GM19468 (cell line): ENCODE results near the gene ZNF618.
"Not testable (repeated sequence)": the region's sequence is repeated elsewhere in the genome, so short reads cannot be mapped to it uniquely, and the experiment has no call there.

Experiments
- ATAC-seq: cut with Tn5 transposase; IDR thresholded peaks from one replicate; pipeline ENCODE4 v1.9.1; 2021; ENCODE audit warnings: mild to moderate bottlenecking, moderate library complexity, moderate number of reproducible peaks; ENCODE audit not compliant: unreplicated experiment; ENCODE audit errors: extremely low read depth

The ZNF618 gene

DNA sequence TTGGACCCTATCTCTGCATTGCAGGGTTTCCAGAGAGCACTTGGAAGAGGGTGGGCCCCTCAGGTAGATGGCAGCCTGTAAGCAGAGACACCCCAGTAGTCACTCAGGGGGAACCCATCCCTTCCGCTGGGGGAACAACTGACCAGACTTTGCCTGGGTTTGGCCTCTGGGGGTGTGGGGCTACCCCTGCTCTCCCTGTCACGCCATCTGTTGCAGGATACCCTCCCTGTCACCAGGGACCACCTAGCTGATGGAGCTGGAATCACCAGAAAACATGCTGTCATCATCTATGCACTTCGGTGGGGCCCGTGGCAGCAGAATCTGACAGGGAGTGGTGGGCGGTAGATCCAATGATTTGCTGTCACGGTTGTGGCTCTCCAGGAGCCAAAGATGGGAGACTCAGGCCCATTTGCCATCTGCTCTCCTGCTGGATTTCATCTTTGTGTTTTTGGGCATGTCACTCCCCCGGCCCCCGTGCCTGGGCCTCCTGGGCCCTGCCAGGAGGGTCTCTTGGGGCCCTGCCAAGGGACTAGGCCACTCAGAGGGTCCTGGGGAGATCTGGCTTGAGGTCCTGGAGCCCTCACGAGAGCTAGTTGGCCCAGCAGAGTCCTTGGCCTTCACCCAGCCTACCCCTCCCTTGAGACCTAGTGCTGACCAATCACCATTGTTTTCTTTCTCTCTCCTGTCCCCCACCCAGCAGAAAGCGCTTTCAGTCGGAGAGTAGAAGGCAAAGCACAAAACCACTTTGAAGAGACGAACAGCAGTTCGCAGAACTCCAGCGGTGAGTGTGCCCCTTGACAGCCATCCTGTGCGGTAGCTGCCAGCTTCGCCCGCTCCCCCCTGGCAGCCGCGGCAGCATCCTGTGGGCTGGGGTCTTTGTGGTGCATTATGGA, 156.1 kb downstream of the ZNF618 start:
- ATAC-seq = no peak

DNA sequence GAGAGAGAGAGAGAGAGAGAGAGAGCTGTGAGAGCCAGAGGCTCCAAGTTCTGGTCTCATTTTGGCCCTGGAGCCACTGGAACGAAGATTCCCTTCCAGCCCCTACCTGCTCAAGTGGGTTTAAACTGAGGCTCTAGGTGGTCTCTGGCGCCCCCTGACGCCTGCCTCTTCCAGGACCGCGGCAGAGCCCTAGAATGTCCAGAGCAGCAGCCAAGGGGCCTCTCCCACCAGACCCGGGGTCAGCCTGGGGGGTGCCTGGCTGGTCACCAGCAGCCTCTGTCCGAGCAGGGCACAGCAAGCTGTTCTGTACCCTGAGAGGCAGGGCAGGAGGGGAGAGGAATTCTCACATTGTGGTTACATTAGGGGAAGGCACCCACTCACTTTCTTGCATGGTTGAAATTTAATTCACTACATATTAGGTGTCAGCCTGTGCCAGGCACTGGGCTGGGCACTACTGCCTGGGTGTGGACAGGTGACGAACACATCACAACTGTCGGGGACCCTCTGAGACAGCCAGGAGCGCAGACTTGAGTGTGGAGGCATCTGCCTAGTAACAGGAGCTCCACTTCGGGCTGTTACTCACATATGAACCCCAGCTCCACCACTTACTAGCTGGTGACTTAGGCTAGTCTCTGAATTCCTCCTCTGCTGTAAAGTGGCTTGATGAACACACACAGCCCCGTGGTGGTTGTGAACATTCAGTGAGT, 157.4 kb downstream of the ZNF618 start:
- no peak for ATAC-seq

DNA sequence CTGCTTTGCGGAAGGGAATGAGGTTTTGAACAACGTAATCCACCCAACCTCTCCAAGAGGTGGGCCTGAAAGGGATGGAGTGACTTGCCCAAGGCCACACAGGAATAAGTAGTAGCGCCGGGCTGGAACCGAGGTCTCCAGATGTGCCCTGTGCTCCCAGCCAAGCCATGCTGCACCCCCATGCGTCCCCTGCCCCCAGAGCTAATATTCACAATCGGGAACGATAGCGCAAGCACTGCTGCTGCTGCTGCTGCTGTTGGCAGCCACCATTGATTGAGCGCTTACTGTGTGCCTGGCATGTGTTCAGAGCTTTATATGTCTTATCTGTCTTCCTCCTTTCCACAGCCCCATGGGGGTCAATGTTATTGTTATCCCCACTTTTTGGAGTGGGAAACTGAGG, 158.1 kb downstream of the ZNF618 start:
- ATAC-seq = no peak

- no peak for ATAC-seq
These were observed 158.6 kb downstream of the ZNF618 start for GRCh38 chr9:114034661-114035062.

DNA sequence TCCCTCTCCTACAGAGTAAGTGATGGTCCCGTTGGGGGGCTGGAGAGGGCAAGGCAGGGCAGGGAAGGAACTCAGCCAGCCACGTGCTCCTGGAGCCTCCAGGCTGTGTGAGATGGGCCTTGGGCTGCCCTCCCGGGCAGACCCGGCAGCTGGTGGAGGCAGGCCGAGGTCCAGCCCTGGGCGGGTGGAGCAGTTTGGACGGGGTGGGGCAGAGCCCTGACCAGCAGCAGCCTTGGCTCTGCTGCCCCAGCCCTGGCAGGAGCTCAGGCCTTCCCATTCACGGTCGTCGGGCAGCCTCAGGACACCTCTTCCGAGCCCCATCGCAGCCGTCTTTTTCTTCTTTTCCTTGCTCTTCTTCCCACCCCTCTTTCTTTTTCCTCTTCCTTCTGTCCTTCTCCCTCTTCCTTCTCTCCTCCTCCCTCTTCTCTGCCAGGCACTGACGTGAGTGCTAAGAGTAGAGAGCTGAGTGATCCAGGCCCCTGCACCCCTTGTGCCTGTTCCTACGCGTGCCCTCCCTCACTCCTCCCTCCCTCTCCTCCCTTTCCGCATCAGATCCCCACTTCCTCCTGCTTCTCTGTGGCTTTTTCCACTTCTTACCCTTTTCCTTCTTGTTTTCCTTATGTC, 159.2 kb downstream of the ZNF618 start:
- no peak for ATAC-seq

- ATAC-seq = no peak
These were observed 160.0 kb downstream of the ZNF618 start for GRCh38 chr9:114035845-114036801.

- no peak for ATAC-seq
These were observed 161.1 kb downstream of the ZNF618 start for GRCh38 chr9:114037249-114037648.

DNA sequence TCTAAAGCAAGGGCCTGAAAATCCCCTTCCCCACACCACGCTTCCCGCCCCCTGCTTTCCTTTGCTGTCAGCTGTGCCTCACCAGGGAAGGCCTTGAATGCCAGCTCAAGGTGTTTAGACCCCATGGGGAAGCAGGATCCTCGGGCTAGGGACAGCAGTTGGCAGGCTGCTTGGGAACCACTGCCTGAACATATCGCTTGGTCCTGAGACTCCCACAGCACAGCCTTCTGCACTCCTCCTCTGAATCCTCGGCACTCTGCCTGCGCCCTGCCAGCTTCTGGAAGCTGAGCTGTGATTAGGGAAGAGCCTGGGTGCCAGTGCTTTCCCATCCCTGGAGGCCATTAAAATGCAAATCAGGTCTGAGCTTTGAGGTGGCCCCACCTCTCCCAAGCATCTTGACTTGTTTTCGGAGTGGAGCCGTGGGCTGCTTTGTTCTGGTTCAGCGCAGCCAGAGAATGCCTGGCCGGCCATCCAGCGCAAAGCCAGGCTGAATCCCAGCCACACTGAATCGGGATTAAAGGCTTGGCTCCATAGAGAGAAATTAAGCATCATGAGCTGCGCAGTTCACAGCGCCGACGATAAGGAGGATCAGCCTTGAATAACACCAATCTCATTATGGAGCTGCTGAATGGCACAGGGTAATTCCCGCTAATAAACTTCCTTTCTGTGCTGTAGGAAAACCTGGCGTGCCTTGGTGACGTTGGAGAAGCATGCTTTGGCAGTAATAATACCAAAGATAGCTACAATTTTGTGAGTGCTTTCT, 162.0 kb downstream of the ZNF618 start:
- no peak for ATAC-seq

DNA sequence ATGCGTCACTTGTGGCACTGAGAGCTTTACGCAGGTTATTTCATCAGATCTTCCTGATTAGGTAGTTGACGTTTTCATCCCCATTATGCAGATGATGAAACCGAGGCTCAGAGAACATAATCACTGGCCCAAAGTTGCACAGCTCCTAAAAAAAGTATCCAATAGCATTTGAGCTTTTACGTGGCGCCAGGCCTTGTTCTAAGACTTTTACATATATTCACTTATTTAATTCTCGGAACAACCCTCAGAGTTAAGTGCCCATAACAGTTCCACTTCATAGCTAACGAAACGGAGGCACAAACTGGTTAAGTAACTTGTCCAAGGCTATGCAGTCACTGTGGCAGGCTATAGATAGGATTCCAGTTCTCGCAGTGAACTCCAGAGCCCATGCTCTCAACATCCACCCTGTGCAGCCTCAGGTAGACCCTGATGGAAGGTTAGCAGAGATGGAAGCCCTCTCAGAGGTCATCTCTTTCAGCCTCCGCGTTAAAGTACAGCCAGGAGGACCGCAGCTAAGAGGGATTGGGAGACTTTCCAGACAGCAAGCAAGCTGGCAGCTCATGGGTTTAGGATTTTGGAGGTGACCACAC, 162.7 kb downstream of the ZNF618 start:
- ATAC-seq = no peak

DNA sequence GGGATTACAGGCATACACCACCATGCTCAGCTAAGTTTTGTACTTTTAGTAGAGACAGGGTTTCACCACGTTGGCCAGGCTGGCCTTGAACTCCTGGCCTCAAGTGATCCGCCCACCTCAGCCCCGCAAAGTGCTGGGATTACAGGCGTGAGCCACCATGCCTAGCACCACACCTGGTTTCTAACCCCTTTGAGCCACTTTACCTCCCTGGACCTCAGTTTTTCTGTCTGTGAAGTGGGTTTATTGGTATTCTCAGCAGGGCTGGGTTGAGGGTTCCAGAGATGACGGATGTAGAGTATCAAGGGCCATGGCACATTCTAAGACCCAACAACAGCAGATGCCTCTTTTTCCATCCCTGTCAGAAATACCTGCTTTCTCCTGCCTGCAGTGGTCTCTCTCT, 163.4 kb downstream of the ZNF618 start:
- ATAC-seq = no peak

DNA sequence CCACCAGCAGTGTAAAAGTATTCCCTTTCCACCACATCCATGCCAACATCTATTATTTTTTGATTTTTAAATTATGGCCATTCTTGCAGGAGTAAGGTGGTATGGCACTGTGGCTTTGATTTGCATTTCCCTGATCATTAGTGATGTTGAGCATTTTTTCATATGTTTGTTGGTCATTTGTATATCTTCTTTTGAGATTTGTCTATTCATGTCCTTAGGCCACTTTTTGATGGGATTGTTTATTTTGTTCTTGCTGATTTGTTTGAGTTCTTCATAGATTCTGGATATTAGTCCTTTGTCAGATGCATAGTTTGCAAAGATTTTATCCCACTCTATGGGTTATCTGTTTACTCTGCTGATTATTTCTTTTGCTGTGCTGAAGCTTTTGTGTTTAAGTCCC, 167.6 kb downstream of the ZNF618 start:
- ATAC-seq = not testable (repeated sequence)

DNA sequence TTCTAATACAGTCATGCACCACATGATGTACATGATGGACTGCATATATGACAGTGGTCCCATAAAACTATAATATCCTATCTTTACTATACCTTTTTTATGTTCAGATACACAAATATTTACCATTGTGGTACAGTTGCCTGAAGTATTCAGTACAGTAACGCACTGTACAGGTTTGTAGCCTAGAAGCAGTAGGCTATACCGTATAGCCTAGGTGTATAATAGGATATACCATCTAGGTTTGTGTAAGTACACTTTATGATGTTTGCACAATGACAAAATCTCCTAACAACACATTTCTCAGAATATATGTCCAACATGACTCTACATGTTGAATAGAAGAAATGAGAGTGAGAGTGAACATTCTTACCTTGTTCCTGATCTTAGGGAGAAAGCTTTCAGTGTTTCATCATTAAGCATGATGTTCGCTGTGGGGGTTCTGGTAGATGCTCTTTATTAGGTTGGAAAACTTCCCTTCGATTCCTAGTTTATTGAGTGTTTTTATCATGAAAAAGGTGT, 170.2 kb downstream of the ZNF618 start:
- ATAC-seq = no peak

- ATAC-seq = no peak
These were observed 170.8 kb downstream of the ZNF618 start for GRCh38 chr9:114046875-114047274.

DNA sequence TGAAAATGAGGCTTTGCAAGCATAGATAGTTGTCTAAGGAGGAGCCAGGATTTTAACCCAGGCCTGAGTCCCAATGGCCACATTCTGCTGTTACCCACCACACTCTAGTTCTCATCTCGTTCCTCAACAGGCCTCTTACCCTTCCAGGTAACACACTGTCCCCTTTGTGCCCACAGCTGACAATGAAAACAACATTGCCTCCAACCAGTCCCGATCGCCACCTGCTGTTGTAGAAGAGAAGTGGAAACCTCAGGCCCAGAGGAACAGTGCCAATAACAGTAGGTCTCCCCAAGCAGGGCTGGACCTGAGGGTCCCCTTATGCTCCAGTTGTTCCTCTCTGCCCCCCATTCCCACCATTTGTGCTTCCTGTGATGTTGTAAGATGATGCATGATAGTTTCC, 171.6 kb downstream of the ZNF618 start:
- ATAC-seq = no peak

- ATAC-seq = no peak
These were observed 172.7 kb downstream of the ZNF618 start for GRCh38 chr9:114048533-114049415.

- no peak for ATAC-seq
These were observed 173.5 kb downstream of the ZNF618 start for GRCh38 chr9:114049441-114050225.

DNA sequence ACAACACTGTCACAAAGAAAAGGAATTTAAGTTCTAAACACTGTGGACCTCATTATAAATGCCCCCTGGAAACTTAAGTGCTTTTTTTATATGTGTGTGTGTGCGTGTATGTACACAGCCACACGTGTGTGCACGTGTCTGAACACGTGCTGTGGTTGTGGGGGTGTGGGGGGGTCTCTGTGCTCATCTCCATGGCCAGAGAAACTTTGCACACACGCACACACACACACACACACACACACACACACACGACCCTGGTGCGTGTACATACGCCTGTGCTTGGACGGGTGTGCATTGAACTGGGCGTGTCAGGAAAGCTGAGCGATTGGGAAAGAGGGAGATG, 174.1 kb downstream of the ZNF618 start:
- no peak for ATAC-seq
